HUDEP-2 (cell line): Measurements from ENCODE around the gene MAML1.
"Not testable (repeated sequence)": the region's sequence is repeated elsewhere in the genome, so short reads cannot be mapped to it uniquely, and the experiment has no call there.

Experiments used
- DNase-seq, 76 experiments: peaks; one replicate each; lab custom pipeline; 2025; ENCODE audit not compliant: unreplicated experiment in 76 of 76; lab: John Stamatoyannopoulos, UW

MAML1 gene, protein sequence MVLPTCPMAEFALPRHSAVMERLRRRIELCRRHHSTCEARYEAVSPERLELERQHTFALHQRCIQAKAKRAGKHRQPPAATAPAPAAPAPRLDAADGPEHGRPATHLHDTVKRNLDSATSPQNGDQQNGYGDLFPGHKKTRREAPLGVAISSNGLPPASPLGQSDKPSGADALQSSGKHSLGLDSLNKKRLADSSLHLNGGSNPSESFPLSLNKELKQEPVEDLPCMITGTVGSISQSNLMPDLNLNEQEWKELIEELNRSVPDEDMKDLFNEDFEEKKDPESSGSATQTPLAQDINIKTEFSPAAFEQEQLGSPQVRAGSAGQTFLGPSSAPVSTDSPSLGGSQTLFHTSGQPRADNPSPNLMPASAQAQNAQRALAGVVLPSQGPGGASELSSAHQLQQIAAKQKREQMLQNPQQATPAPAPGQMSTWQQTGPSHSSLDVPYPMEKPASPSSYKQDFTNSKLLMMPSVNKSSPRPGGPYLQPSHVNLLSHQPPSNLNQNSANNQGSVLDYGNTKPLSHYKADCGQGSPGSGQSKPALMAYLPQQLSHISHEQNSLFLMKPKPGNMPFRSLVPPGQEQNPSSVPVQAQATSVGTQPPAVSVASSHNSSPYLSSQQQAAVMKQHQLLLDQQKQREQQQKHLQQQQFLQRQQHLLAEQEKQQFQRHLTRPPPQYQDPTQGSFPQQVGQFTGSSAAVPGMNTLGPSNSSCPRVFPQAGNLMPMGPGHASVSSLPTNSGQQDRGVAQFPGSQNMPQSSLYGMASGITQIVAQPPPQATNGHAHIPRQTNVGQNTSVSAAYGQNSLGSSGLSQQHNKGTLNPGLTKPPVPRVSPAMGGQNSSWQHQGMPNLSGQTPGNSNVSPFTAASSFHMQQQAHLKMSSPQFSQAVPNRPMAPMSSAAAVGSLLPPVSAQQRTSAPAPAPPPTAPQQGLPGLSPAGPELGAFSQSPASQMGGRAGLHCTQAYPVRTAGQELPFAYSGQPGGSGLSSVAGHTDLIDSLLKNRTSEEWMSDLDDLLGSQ

DNA sequence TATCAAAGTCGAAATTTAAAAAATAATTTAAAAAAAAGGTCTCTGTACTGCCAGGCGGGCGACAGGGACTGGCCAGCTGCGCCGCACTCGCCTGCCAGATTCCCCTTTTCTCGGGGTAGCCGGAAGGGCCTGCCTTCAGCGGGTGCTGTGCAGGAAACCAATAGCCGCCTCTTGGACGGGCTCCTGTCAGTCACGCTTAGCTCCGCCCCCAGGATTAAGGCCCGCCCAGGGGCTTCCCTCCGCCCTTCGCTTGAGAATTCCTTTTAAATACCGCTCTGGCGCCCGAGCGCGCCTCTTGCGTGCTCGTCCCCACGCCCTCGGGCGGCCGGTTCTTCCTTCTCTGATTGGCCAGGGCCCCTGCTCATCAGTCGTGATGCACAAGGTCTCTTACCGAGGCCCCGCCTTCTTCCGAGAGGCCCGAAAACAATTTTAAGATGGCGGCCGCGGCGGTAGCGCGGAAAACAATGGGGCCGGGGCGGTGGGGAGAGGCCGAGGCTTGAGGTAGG, at the start of gene MAML1:
Gene MAML1 (plus strand): TSS at position 411 of the 506 bp plus-strand sequence. CDS start 291 bp downstream, outside the sequence.
- DNase-seq, result peak; percentile 45 to 100 (median 99)

- DNase-seq, result not testable (repeated sequence)
These were observed 43.4 kb upstream of the MAML1 start for GRCh38 chr5:179689212-179689611.

- no peak for DNase-seq
These were observed 38.1 kb upstream of the MAML1 start for GRCh38 chr5:179694561-179694960.

DNA sequence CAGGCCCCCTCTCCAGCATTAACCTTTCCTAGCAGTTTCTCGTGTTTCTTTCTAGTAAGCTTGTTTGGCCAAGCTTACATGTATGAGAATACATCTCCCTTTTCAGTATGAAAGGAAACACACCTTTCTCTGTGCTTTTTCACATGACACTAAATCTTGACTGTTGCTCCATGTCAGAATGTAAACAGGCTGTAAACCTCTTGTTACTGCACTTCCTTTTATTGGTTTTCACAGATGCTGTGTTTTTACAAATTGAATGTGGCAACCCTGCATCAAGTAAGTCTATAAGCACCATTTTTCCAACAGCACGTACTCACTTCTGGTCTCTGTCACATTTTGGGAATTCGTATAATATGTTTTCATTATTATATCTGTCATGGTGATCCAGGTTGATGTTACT, 36.0 kb upstream of the MAML1 start:
- DNase-seq, result no peak

GRCh38 chr5:179697108-179697507, 35.5 kb upstream of the MAML1 start:
- no peak for DNase-seq

DNA sequence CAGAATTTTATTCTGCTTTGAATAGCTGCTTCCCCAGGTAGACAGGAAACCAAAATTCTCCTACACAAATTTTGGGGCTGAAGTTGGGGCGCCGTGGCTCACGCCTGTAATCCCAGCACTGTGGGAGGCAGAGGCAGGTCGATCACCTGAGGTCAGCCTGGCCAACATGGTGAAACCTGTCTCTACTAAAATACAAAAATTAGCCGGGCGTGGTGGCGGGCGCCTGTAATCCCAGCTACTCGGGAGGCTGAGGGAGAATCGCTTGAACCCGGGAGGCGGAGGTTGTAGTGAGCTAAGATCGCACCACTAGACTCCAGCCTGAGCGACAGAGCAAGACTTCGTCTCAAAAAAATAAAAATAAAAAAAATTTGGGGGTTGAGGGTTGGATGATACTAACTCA, 35.1 kb upstream of the MAML1 start:
- DNase-seq, result not testable (repeated sequence)

DNA sequence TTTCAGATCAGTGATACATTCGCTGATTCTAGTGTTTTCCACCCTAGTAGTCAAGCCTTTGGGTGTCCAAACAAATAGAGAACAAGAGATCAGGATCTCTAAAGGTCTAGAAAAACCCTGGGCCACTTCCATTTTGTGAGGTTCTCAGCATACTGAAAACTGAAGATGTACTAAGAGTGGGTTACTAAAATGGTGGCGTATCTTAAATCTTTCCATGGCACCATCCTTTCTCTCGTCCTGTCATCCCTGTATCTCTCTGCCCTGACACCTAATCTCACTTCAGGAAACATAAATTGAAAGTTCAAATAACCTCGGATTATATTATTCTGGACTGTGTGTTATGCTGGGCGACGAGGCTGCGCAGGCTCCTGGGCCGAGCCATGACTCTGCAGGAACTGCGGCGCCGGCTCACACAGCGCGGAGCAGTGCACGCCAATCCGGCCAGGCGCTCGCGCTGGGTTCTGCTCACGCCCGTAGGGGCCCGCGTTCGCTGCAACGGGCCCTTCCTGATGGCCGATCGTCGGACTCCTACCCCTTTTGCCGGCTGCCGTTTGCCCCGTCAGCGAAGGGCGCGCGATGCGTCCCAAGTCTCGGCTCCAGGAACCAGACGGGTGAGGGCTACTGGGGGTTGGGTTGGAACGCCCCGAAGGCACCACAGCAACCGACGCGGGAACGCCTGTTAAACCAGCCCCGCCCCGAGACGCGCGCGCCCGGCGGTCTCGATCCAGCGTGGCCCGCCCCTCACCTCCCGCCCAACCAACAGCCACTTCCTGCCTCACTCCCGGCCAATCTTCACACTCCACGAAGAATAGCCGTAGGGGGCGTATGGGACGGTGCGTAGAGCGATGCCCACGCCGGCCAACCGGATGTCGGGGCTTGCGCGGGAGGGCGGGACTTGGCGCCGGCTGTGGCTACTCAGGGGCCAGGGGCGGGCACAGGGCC, 34.4 kb upstream of the MAML1 start:
- peak; percentile 60 to 99 (median 98) for DNase-seq

- peak in 2 of 76 experiments; percentile 35 to 38 for DNase-seq
These were observed 33.5 kb upstream of the MAML1 start, which contains the start of gene CANX for GRCh38 chr5:179698935-179699615. TSS of gene CANX (plus strand) at chr5:179698967. CDS start at chr5:179705682, 6,715 bp downstream.

GRCh38 chr5:179699616-179700237, 32.9 kb upstream of the MAML1 start:
- peak in 27 of 76 experiments; percentile 4 to 61 (median 23) for DNase-seq

DNA sequence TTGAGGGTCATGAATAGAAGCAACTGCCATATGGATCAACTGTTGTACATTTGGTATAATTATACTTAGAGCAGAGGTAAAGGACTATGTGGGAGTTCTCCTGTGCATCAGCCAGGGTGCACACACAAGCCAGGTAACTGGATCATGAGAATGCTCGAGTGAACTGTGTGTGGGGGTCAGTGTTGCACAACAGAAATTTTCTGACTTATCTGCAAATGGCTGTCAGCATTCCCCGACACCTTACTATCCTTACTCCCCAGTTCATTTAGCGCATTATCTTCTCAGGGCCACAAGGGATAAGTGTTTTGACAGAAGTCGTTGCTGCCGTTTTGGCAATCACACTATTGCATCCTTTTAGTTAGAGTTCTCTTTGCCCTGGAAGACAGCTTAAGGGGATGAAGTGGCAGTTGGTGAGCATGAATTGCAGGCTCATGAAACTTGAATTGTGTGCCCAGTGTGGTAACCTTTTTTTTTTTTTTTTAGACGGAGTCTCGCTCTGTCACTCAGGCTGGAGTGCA, 32.2 kb upstream of the MAML1 start:
- peak in 31 of 76 experiments; percentile 1 to 54 (median 26) for DNase-seq

DNA sequence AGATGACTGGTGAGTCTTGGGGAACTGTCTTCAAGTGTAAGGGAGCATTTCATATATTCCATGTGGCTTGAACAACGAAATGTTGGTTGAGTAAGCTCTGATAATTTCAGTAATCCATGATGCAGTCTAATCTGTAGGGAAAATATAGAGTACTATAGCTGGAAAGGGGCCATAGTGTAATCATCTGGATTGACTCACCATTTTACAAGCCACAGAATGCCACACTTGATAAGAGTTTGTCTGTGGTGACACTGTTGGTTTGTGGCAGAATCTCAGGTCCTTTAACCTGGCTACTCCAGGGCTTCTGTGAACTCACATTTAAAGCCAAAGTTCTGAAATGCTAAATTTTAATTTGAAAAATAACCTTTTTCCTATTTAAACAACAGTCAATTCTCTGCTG, 16.3 kb upstream of the MAML1 start:
- peak in 26 of 76 experiments; percentile 1 to 67 (median 30) for DNase-seq

GRCh38 chr5:179720222-179720621, 12.4 kb upstream of the MAML1 start:
- no peak for DNase-seq

- DNase-seq, result no peak
These were observed 8.5 kb upstream of the MAML1 start for GRCh38 chr5:179724163-179724562.

GRCh38 chr5:179727106-179727505, 5.5 kb upstream of the MAML1 start:
- DNase-seq, result no peak

DNA sequence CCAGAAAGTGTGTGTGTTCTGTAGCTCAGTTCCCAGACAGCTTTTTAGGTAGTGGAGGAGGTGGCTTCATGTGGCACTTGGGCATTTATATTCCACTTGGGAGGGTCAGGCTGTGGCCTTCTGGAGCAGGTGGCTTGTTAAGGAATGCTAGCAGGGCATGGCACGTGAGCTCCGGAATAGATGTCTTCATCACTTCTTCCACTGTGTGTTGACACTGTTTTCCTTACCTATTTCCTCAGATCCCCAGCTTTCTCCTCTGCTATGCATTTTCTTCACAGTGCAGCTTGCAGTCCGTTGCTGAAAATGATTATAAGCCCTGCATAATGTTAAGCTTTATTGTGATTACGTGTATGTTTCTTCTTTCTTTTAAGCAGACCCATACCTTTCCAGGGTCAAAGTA, 3.3 kb upstream of the MAML1 start:
- no peak for DNase-seq

- no peak for DNase-seq
These were observed 2.9 kb upstream of the MAML1 start for GRCh38 chr5:179729727-179730126.

- DNase-seq, result no peak
These were observed 2.3 kb upstream of the MAML1 start for GRCh38 chr5:179730356-179730755.

GRCh38 chr5:179730852-179731251, 1.8 kb upstream of the MAML1 start:
- DNase-seq, result peak in 2 of 76 experiments; percentile 5 to 22
